ENCODE measurements around the gene CARMIL1. TPM values are rescaled to one million over a fixed set of nuclear protein-coding genes. Genes with fewer than 3 reads are reported as not detected.

Gene CARMIL1
- total RNA-seq, 1 donor from 2014 or later, result 8.4 TPM

DNA sequence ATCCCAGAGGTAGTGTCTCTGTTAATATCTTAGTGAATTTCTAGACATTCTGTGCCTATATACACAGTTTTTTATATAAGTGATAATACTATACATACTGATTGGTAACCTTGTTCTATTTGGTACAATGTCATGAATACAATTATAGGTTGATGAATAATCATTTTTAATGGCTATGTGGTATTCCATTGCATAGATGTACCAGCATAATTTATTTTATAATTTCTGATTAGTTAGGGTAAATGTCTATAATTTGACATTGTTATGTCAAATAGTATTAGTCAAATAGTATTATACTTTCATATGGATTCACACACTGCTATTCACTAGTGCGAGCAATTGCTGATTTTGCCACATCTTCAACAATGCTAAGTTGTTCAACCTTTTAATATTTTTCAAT is 262.1 kb downstream of the CARMIL1 start:
- Histone ChIP-seq H3K27ac (replicated peaks) (no peak overlapping the region), H3K9me3 (replicated peaks) (no peaks in the 10 kb centered on the region), H3K27me3 (ENCODE audit: low read depth) (no peaks in the 10 kb centered on the region), H3K36me3 (peaks cover 8% of the 10 kb centered on the region), H3K4me1 (no peaks in the 10 kb centered on the region), H3K4me3 (no peak overlapping the region)
- no peak for DNase-seq
- TF ChIP-seq, protein P1, sequence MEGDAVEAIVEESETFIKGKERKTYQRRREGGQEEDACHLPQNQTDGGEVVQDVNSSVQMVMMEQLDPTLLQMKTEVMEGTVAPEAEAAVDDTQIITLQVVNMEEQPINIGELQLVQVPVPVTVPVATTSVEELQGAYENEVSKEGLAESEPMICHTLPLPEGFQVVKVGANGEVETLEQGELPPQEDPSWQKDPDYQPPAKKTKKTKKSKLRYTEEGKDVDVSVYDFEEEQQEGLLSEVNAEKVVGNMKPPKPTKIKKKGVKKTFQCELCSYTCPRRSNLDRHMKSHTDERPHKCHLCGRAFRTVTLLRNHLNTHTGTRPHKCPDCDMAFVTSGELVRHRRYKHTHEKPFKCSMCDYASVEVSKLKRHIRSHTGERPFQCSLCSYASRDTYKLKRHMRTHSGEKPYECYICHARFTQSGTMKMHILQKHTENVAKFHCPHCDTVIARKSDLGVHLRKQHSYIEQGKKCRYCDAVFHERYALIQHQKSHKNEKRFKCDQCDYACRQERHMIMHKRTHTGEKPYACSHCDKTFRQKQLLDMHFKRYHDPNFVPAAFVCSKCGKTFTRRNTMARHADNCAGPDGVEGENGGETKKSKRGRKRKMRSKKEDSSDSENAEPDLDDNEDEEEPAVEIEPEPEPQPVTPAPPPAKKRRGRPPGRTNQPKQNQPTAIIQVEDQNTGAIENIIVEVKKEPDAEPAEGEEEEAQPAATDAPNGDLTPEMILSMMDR (IDR thresholded peaks at IDR 0.05; ENCODE audit: borderline replicate concordance), result no peak
- intact Hi-C loops (cut with micrococcal nuclease), result no loop called here

DNA sequence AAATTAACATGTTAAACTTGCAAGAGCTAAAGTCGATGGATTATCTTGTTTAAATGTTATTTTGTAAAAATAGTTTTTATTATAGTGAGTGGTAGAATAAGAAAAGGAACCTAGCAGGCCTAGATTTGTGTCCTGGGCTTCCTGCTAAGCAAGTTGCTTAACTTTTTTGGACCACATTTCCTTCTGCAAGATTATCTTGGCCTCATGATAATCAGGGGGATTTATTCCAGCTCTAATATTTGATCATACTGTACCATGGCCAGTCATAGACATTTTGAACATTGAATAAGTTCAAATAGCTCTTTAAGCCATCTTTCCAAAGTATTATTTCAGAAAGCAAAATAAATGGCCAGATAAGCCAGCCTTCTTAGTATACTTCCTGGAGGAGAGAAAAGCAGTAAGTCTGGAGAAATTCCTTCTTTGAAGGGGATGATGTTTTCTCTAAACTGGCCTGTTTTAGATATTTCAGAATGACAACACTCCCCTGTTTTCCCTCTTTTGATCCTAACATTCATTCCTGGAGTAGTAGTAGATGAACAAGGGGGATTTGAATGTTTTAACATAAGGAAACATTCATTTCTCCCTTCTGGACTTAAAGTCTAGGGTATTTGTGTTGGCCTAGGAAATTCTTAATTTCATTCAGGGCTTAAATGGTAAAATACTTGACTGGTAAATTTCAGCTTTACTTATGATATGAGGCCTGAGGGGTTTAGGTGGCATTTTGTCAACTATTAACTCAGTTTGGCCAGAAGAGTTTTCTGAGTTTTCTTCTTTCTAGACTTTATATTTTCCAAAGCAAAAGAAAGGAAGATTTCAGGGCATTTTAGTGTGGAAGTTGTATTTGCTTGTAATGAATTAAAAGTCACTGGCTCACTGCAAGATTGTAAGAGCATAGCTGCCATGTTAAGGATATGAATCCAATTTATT is 264.1 kb downstream of the CARMIL1 start:
- intact Hi-C loops (cut with micrococcal nuclease), result no loop called here
- H3K27me3 ChIP-seq (ENCODE audit: low read depth), result no peaks in the 10 kb centered on the region
- TF ChIP-seq, protein P1 (IDR thresholded peaks at IDR 0.05; ENCODE audit: borderline replicate concordance), result no peak
- H3K4me1 ChIP-seq, result no peaks in the 10 kb centered on the region
- no peaks in the 10 kb centered on the region for H3K9me3 ChIP-seq (replicated peaks)
- H3K4me3 ChIP-seq, result no peak overlapping the region
- peak overlapping the region; percentile 29 for H3K27ac ChIP-seq (replicated peaks)
- DNase-seq, result no peak
- peaks cover 8% of the 10 kb centered on the region for H3K36me3 ChIP-seq

DNA sequence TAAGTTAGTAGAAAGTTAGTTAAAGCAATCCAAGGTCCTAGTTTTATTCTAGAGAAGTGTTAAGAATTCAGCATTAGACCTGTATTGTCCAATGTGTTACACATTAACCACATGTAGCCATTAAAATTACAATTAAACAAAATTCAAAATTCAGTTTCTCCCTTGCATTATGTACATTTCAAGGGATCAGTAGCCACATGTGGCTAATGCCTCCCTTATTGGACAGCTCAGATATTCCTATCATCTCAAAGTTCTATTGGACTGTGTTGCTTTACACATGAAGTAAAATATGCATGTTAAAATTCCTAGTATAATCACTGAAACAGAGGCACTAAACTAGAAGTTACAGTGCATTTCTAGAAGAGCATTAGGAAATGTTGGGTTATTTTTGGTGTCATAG is 265.7 kb downstream of the CARMIL1 start:
- TF ChIP-seq, protein P1 (IDR thresholded peaks at IDR 0.05; ENCODE audit: borderline replicate concordance), result no peak

DNA sequence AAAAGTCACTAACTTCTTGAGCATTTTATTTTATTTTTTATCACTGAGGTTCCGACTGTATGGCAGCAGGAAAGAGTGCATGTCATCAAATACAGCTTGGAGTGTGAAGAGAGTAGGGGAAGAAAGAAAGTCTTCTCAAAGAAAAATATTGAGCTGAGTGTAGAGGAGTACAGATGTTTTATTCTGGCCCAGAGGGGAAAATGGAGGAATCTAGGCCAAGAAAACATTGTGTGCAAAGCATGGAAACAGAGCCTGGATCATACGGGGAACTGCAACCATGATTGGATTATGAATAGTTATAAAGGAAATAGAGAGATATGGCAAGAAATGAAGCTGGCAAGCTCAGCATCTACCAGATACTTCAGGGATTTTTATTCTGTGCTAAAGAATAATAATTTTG is 268.6 kb downstream of the CARMIL1 start:
- TF ChIP-seq, protein P1 (IDR thresholded peaks at IDR 0.05; ENCODE audit: borderline replicate concordance), result no peak

More for the DNA sequence above, 265.7 kb downstream of the CARMIL1 start:
- Histone ChIP-seq H3K36me3 (peaks cover 6% of the 10 kb centered on the region), H3K9me3 (replicated peaks) (no peaks in the 10 kb centered on the region), H3K4me1 (no peaks in the 10 kb centered on the region), H3K27me3 (ENCODE audit: low read depth) (no peaks in the 10 kb centered on the region), H3K27ac (replicated peaks) (no peak overlapping the region), H3K4me3 (no peak overlapping the region)
- intact Hi-C loops (cut with micrococcal nuclease), result no loop called here
- DNase-seq, result no peak

DNA sequence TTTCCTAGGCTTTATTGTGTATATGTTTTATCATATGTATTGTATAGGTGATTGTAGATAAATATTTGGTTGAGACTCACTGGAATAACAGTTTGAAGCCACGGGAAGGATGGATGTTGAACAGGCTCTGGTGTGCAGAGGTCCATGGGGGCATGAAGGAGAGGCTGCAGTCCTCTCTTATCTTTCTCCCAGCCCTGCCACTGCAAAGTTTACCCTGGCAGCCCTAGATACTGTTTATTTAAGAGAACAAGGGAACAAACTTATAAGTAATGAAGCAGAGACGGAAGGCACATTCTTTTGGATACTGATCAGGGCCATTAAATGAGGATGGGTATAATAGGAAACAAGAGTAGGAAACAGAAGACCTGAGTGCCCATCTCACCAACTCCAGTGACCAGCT is 269.3 kb downstream of the CARMIL1 start:
- Histone ChIP-seq H3K4me3 (no peak overlapping the region), H3K9me3 (replicated peaks) (no peaks in the 10 kb centered on the region), H3K27me3 (ENCODE audit: low read depth) (peaks cover 15% of the 10 kb centered on the region), H3K27ac (replicated peaks) (no peak overlapping the region), H3K4me1 (no peaks in the 10 kb centered on the region), H3K36me3 (no peaks in the 10 kb centered on the region)
- no peak for DNase-seq
- TF ChIP-seq, protein P1 (IDR thresholded peaks at IDR 0.05; ENCODE audit: borderline replicate concordance), result no peak
- intact Hi-C loops (cut with micrococcal nuclease), result no loop called here

More for the DNA sequence above, 268.6 kb downstream of the CARMIL1 start:
- intact Hi-C loops (cut with micrococcal nuclease), result no loop called here
- H3K27me3 ChIP-seq (ENCODE audit: low read depth), result peaks cover 15% of the 10 kb centered on the region
- no peaks in the 10 kb centered on the region for H3K36me3 ChIP-seq
- no peaks in the 10 kb centered on the region for H3K9me3 ChIP-seq (replicated peaks)
- H3K27ac ChIP-seq (replicated peaks), result no peak overlapping the region
- no peak overlapping the region for H3K4me3 ChIP-seq
- no peak for DNase-seq
- no peaks in the 10 kb centered on the region for H3K4me1 ChIP-seq

All from left ventricle myocardium inferior (tissue), 1 donor.